HG03139 (cell line): ENCODE measurements around the gene BPIFB4.

Experiments
- ATAC-seq: cut with Tn5 transposase; IDR thresholded peaks from one replicate; pipeline ENCODE4 v1.9.1; 2021; ENCODE audit not compliant: unreplicated experiment

Gene BPIFB4

DNA sequence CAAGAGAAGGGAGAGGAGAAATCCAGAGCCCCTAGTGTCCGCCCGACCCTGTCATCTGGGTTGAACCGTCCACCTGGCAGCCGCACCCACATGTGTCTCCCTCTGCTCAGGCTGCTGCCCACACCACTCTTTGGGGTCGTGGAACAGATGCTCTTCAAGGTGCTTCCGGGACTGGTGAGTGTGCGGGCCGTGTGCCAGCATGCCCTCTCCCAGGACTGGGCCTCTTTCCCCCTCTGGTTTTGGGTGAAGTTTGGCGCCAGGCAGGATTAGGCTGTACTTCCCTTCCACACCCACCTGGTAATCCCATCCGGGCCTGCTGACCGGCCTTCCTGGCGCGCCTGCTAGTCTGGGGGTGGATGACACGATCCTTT is 17.8 kb upstream of the BPIFB4 start:
- no peak for ATAC-seq

GRCh38 chr20:33062105-33062824 is 17.2 kb upstream of the BPIFB4 start:
- no peak for ATAC-seq

- ATAC-seq: no peak
Observed at GRCh38 chr20:33062825-33063149, 16.7 kb upstream of the BPIFB4 start.

- no peak for ATAC-seq
Observed at GRCh38 chr20:33063271-33063670, 16.2 kb upstream of the BPIFB4 start.

DNA sequence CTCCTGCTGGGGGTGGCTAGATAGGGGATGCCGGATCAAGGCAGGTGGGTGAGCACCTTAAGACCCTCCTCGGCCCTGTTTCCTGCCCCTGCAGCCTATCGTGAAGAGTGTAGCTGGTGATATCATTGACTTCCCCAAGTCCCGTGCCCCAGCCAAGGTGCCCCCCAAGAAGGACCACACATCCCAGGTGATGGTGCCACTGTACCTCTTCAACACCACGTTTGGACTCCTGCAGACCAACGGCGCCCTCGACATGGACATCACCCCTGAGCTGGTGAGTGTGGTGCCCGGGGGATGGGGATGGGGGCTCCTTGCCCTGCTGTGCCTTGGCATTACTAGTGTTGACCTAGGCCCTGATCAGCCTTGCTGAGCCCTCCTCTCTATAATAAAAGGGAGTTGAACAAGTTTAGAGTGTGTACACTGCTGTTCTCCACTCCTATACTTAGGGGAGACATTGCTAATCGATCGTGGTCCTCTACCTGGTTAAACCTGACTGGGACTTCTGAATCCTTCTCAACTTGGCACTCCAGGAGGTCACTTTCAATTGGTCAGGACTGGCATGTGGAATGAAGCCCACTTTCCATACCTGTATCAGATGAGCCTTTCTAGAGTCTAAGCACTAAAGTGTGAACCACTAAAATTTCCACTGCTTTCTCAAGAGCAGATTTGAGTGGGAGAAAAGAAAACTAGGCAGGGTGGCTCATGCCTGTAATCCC is 14.7 kb upstream of the BPIFB4 start:
- no peak for ATAC-seq

GRCh38 chr20:33065785-33066184 is 13.7 kb upstream of the BPIFB4 start:
- no peak for ATAC-seq

GRCh38 chr20:33067806-33068205 is 11.6 kb upstream of the BPIFB4 start:
- no peak for ATAC-seq

GRCh38 chr20:33068251-33068939 is 11.0 kb upstream of the BPIFB4 start:
- no peak for ATAC-seq

DNA sequence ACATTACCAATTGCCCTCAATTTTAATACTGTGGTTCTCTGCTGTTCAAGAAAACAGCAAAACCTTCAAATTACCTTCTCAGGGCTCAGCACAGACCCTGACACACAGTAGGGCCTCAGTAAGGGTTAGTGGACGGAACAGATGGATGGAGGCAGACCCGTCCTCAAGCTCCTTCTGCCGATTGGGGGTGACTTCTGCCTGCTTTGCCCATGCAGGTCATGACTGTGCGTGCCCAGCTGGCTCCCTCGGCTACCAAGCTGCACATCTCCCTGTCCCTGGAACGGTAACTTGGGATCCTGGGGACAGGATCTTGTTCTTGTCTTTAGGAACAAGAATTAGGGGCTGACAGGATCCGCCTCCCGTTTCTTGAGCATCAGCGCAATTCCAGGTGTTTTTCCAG is 9.8 kb upstream of the BPIFB4 start:
- no peak for ATAC-seq

DNA sequence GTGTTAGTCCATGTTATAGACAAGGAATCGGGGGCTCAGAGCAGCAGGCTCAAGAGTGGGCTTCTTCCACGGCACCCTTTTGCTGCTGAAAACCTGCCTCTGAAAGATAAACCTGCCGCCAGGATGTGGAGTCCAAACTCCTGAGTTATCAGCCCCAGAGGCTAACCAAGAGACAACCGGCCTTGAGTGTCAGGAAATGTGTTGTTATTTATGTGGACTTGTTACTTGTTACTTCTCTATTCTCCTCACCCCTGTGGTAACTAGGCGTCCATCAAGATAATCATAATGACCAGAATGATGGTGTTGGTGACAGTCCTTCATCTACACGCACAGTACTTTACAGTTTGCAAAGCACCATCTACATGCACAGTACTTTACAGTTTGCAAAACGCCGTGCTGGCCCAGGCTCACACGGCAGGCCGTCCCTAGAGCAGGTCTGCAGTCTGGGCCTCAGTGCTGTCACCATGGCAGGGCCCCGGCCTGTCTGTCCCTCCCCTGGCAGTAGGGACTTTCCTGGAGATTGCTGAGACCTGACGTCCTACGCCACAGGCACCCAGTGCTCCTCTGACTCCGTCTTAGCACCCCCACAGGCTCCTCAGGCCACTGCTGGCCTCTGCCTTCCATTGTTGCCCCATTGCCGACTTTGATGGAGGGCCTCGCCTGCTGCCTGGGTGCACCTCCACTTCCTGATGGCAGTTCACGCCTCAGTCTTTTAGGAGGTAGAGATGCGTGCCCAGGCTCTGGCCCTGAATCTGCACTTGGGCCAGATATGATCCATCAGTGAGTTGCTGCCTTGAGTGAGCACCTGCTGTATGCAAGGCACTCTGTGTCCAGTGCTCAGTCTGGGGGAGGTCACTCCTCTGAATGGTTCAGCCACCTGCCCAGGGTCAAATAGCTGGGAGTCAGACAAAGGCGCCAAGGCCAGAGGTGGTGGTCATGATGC is 9.1 kb upstream of the BPIFB4 start:
- ATAC-seq: no peak

DNA sequence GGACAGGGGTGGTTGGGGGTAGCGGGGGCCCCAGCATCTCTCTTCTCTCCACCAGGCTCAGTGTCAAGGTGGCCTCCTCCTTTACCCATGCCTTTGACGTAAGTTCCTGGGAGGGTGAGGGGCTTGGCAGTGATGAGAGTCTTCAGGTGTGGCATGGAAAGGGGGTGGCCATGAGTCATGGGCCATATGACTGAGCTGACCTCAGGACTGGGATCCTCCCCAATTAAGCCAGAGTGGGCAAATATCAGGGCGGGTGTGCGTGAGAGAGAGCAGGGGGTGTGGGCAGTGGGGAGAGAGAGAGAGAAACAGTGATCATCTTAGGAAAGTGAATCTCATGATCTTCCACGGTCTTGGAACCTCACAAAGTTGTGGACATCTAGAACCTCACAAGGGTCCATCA is 8.2 kb upstream of the BPIFB4 start:
- no peak for ATAC-seq

DNA sequence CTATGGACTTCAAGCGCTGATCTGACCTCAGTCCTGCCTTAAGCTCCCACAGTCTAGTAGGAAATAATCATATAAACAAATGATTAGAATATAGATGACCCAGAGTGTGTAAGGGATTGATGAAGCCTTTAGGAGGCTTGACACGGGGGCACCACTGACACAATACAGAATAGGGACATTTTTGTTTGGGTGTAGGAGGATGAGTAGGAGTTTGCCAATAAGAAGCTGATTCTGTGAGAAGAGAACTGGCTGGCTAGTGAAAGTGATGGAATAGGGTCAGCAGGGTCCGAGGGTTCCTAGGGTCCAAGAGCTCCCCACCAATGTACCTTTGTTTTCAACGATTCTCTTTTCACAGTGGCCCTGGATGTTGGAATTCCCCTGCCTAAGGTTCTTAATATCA is 7.1 kb upstream of the BPIFB4 start:
- ATAC-seq: no peak

GRCh38 chr20:33072813-33073212 is 6.6 kb upstream of the BPIFB4 start:
- no peak for ATAC-seq

- no peak for ATAC-seq
Observed at GRCh38 chr20:33074675-33075074, 4.8 kb upstream of the BPIFB4 start.

DNA sequence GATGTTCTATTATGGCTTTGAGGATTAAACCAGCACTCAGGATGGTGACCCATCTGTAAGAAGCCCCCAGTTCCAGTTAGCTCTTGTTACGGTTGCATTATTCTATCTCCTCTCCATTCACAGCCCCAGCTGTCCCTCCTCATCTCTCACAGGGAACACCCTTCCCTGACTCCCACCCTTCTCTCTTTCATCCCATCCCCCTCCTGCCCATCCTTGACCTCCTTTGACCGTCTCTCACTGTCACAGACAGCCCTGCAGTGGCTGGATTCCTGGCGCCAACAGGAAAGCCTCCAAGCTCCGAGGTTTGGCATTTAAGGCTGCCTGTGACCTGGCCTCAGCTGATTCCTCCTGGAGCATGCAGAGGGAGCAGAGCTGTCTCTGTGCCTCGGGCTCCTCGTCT is 4.2 kb upstream of the BPIFB4 start:
- ATAC-seq: no peak

DNA sequence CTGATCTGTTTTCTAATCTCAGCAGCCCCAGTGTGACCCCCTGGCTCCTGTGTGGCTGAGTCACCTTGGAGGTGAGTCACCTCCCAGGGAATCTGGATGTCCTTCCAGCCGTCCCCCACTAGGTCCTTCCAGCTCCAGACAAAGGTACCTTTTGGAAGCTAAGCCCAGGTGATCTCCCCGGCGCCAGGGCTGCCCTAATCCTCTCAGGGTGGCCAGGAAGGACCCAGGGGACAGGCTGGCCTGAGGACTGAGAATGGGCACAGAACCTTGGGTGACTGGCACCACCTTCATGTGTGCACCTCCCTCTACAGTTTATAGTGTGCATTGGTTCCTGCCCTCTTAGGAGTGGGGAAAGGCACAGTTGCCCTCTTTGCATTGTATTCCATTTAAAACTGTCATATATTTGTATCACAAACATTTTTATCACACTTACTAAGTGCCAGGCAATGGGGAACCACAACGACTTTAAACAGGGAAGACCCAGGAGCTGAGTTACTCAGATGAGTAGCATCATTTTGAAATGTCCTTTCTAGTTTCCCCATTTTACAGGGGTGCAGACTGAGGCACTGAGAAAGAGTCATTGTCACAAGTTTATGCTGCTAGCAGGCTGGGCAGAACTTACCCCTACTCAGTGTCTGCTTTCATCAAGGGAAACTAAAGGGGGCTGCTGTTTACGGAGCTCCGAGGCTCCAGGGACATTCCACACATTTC is 2.6 kb upstream of the BPIFB4 start:
- no peak for ATAC-seq

- ATAC-seq: no peak
Observed at GRCh38 chr20:33081411-33082154, 2.1 kb downstream of the BPIFB4 start.

DNA sequence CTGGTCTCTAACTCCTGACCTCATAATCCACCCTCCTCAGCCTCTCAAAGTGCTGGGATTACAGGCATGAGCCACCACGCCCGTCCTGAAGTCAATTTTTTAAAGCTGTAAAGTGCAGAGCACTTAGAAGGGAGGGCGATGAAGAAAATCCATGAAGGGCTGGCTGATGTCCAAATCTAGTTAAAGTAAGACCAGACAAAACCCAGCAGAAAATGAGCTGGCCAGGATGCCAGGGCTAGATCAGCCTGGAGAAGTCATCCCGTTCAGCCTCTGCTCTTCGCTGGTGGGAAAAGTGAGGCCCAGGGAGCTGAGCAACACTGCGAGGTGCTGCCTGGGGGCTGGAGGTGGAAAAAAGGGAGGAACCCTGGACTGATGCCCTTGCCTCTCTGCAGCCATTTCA is 3.1 kb downstream of the BPIFB4 start:
- no peak for ATAC-seq

DNA sequence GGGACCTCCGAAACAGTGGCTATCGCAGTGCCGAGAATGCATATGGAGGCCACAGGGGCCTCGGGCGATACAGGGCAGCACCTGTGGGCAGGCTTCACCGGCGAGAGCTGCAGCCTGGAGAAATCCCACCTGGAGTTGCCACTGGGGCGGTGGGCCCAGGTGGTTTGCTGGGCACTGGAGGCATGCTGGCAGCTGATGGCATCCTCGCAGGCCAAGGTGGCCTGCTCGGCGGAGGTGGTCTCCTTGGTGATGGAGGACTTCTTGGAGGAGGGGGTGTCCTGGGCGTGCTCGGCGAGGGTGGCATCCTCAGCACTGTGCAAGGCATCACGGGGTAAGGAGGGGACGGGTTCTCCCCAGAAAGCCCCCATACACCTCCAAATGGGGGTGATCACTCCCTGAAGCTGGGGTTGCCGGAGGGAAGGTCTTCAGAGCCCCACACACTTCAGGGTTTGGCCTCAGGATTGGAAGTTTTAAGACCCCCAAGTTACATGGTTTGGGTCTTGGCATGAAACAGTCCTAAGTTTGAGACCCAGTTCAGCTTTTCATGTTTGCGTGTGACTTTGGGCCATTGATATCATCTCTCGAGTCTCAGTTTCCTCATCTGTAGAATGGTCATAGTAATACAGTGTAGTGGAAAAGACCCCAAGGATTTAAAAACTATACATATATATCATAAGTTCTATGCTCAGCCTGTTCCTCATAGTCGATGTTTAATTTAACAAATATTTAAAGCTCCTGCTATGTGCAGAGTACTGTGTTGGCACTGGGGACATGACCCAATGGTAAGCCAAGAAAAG is 4.3 kb downstream of the BPIFB4 start:
- no peak for ATAC-seq
